Lower leg skin (tissue), 3 donors: ENCODE measurements around the gene FLT1.

Source experiments
- POLR2A ChIP-seq, 2 donors: fragments of 450-650 bp; IDR thresholded peaks; one replicate each; pipeline ENCODE4 v1.6.1; 2016 to 2017; ENCODE audit warnings: antibody characterized with exemption in 2 of 2, mild to moderate bottlenecking in 1 of 2, moderate library complexity in 1 of 2
- TF ChIP-seq, protein P1 (sequence below), 3 donors: fragments of 450-650 bp; IDR thresholded peaks; one replicate each; pipeline ENCODE4 v1.5.1; 2016; ENCODE audit warnings: antibody characterized with exemption in 3 of 3, mild to moderate bottlenecking in 3 of 3, moderate library complexity in 2 of 3

DNA sequence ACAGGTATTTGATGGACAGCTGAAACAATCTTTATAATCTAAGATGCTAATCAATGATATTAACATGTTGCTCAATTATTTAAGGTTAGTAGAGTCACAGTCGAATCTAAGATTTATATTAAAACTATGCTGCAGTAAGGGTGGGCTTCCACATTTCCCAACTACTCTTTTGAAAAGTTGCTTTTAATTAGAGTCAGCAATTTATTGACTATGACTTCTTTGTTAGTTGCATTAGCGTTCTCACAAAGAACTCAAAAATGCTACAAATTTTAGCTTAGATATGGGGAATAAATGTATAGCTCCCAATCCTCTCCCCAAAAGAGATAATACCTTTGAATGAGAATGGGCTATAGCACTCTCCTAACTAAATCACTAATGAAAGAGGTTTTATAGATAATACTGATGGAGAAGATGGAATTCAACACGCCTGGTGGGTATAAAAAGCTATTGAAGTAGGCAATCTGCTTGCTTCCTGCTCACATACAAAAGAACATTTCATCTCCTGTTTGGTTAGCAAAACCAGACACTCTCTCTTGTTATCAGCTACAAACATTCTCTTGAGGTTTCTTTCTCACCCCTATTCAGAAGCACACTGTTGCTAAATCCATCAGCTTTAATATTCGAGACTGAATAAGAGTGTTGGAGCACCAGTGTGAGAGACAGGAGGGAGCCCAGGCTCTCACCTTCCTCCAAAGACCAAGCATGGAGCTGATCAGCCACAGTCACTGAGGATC is 2.4 kb upstream of the FLT1 start:
- no peak for TF ChIP-seq POLR2A (IDR thresholded peaks at IDR 0.05)
- TF ChIP-seq, protein P1, sequence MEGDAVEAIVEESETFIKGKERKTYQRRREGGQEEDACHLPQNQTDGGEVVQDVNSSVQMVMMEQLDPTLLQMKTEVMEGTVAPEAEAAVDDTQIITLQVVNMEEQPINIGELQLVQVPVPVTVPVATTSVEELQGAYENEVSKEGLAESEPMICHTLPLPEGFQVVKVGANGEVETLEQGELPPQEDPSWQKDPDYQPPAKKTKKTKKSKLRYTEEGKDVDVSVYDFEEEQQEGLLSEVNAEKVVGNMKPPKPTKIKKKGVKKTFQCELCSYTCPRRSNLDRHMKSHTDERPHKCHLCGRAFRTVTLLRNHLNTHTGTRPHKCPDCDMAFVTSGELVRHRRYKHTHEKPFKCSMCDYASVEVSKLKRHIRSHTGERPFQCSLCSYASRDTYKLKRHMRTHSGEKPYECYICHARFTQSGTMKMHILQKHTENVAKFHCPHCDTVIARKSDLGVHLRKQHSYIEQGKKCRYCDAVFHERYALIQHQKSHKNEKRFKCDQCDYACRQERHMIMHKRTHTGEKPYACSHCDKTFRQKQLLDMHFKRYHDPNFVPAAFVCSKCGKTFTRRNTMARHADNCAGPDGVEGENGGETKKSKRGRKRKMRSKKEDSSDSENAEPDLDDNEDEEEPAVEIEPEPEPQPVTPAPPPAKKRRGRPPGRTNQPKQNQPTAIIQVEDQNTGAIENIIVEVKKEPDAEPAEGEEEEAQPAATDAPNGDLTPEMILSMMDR (IDR thresholded peaks at IDR 0.05): no peak
